Stimulated activated CD8-positive, alpha-beta memory T cell treated with anti-CD3 and anti-CD28 coated beads, Interleukin-12 subunit alpha, Interleukin-12 subunit beta, amount 100 ng/mL, for 24 hours (primary cell): ENCODE results near the gene TBX15.

Source experiments
- DNase-seq: peaks from one replicate; pipeline ENCODE4 v3.0.0-alpha.2; 2020; ENCODE audit errors: extremely low read depth

TBX15 gene

GRCh38 chr1:118988186-118989005, at the start of gene TBX15:
Gene TBX15 (minus strand): TSS chr1:118988343. CDS start chr1:118987795, 548 bp downstream.
- no peak for DNase-seq

- no peak for DNase-seq
These were observed 46.2 kb upstream of the TBX15 start for GRCh38 chr1:119034359-119034758.

GRCh38 chr1:119032986-119033385, 44.8 kb upstream of the TBX15 start:
- no peak for DNase-seq

- DNase-seq = no peak
These were observed 39.6 kb upstream of the TBX15 start for GRCh38 chr1:119027759-119028158.

GRCh38 chr1:119026956-119027355, 38.8 kb upstream of the TBX15 start:
- no peak for DNase-seq

- DNase-seq = no peak
These were observed 27.4 kb upstream of the TBX15 start for GRCh38 chr1:119015547-119015946.

GRCh38 chr1:119012383-119012782, 24.2 kb upstream of the TBX15 start:
- no peak for DNase-seq

- DNase-seq = no peak
These were observed 23.6 kb upstream of the TBX15 start for GRCh38 chr1:119011706-119012105.

- no peak for DNase-seq
These were observed 23.0 kb upstream of the TBX15 start for GRCh38 chr1:119011116-119011515.

- DNase-seq = no peak
These were observed 22.1 kb upstream of the TBX15 start for GRCh38 chr1:119010201-119010600.

GRCh38 chr1:119009312-119009655, 21.1 kb upstream of the TBX15 start:
- no peak for DNase-seq

GRCh38 chr1:119008483-119009311, 20.6 kb upstream of the TBX15 start:
- no peak for DNase-seq

- DNase-seq = no peak
These were observed 19.7 kb upstream of the TBX15 start for GRCh38 chr1:119007670-119008482.

GRCh38 chr1:119007339-119007669, 19.2 kb upstream of the TBX15 start:
- no peak for DNase-seq

- DNase-seq = no peak
These were observed 18.5 kb upstream of the TBX15 start for GRCh38 chr1:119006406-119007279.

- DNase-seq = no peak
These were observed 17.7 kb upstream of the TBX15 start for GRCh38 chr1:119005724-119006405.

- no peak for DNase-seq
These were observed 16.6 kb upstream of the TBX15 start for GRCh38 chr1:119004781-119005180.

GRCh38 chr1:119004129-119004527, 16.0 kb upstream of the TBX15 start:
- DNase-seq = no peak

GRCh38 chr1:119003413-119004128, 15.4 kb upstream of the TBX15 start:
- no peak for DNase-seq
